HT1080 (cell line): Measurements from ENCODE around the gene TREML2. TPM values are rescaled to one million over a fixed set of nuclear protein-coding genes. Genes with fewer than 3 reads are reported as not detected.

Source experiments
- DNase-seq: peaks from one replicate; pipeline ENCODE4 v3.0.0-alpha.2; 2015; ENCODE audit warnings: low read depth
- total RNA-seq: library from RNA; depleted of rRNA; stranded (reverse); fragments of >200 nt; shearing (Covaris generic); gene quantifications from 2 replicates; pipeline ENCODE4 v1.2.3, GENCODE V29; 2014

The TREML2 gene
- total RNA-seq, 1 experiment from 2014 or later: not detected

- DNase-seq: no peak
Measured at GRCh38 chr6:41177287-41177686, 23.7 kb downstream of the TREML2 start.

- no peak for DNase-seq
Measured at GRCh38 chr6:41176189-41176588, 24.8 kb downstream of the TREML2 start.

GRCh38 chr6:41175084-41175483 lies 25.9 kb downstream of the TREML2 start:
- DNase-seq: no peak

GRCh38 chr6:41174610-41175009 lies 26.3 kb downstream of the TREML2 start:
- DNase-seq: no peak

GRCh38 chr6:41171908-41172307 lies 29.0 kb downstream of the TREML2 start:
- DNase-seq: no peak

GRCh38 chr6:41170547-41171160 lies 30.3 kb downstream of the TREML2 start:
- DNase-seq: no peak

GRCh38 chr6:41167173-41167963 lies 33.6 kb downstream of the TREML2 start:
- no peak for DNase-seq

GRCh38 chr6:41164551-41165120 lies 36.3 kb downstream of the TREML2 start:
- no peak for DNase-seq

GRCh38 chr6:41163419-41163717 lies 37.6 kb downstream of the TREML2 start:
- no peak for DNase-seq

GRCh38 chr6:41162687-41163418 lies 38.1 kb downstream of the TREML2 start, which contains the start of gene TREM2:
Gene TREM2 (minus strand): TSS chr6:41163116. CDS start chr6:41163082, 34 bp downstream.
- no peak for DNase-seq

- DNase-seq: no peak
Measured at GRCh38 chr6:41161851-41162552, 38.9 kb downstream of the TREML2 start.

- DNase-seq: no peak
Measured at GRCh38 chr6:41161380-41161779, 39.6 kb downstream of the TREML2 start.

GRCh38 chr6:41160933-41161332 lies 40.0 kb downstream of the TREML2 start:
- no peak for DNase-seq

GRCh38 chr6:41159415-41160082 lies 41.4 kb downstream of the TREML2 start:
- DNase-seq: no peak

GRCh38 chr6:41157323-41157722 lies 43.6 kb downstream of the TREML2 start:
- DNase-seq: peak; percentile 11

- DNase-seq: no peak
Measured at GRCh38 chr6:41156771-41157170, 44.2 kb downstream of the TREML2 start.

GRCh38 chr6:41156001-41156400 lies 44.9 kb downstream of the TREML2 start:
- no peak for DNase-seq

GRCh38 chr6:41155132-41155805 lies 45.7 kb downstream of the TREML2 start:
- DNase-seq: no peak

- no peak for DNase-seq
Measured at GRCh38 chr6:41153992-41154625, 46.8 kb downstream of the TREML2 start, which contains the start of gene TREML1. Gene TREML1 (minus strand): TSS chr6:41154347. CDS start chr6:41154288, 59 bp downstream.

- no peak for DNase-seq
Measured at GRCh38 chr6:41153451-41153850, 47.5 kb downstream of the TREML2 start.
